GM12878 (cell line): ENCODE measurements around the gene RBBP8NL. TPM values are rescaled to one million over a fixed set of nuclear protein-coding genes. Genes with fewer than 3 reads are reported as not detected.

Experiments
- ATAC-seq: fragments of 200-7000 bp; cut with Tn5 transposase; 3 replicates; pipeline ENCODE4 v1.9.1; 2020; ENCODE audit warnings: mild to moderate bottlenecking, moderate library complexity
- BruUV-seq: library from RNA; stranded (reverse); fragments of 400-500 nt; replicated peaks from 2 replicates; lab custom pipeline; 2021; lab: Mats Ljungman, UMichigan
- CTCF ChIA-PET: fragments of 300-600 bp; sonication (Branson Sonifier 250); formaldehyde crosslinking; extraction: SDS; loops from one replicate; lab custom pipeline; 2021; ENCODE audit warnings: inconsistent platforms; lab: Yijun Ruan, JAX
- POLR2A ChIA-PET: fragments of 350-600 bp; formaldehyde crosslinking; extraction: SDS; loops from one replicate; lab custom pipeline; 2021; ENCODE audit warnings: inconsistent platforms; lab: Charles Lee
- RAD21 ChIA-PET: fragments of 300-600 bp; sonication (Branson Sonifier 250); formaldehyde crosslinking; loops from one replicate; lab custom pipeline; 2023; ENCODE audit warnings: antibody characterized with exemption; ENCODE audit not compliant: unreplicated experiment; lab: Charles Lee
- SMC1A ChIA-PET: fragments of 300-600 bp; sonication (Branson Sonifier 250); formaldehyde crosslinking; loops from one replicate; lab custom pipeline; 2023; ENCODE audit not compliant: unreplicated experiment, uncharacterized antibody; lab: Charles Lee
- DNase-seq: peaks from one replicate; pipeline ENCODE4 v3.0.0-alpha.2; 2011; ENCODE audit warnings: low read depth, low spot score
- FAIRE-seq: peaks from 3 replicates; lab custom pipeline; 2011; peaks lifted over from hg19 to GRCh38; lab: Jason Lieb, UNC
- H2AFZ ChIP-seq: 2 replicates; pipeline ENCODE4 v1.6.0; 2011; ENCODE audit warnings: low read depth, low read length, control low read depth; ENCODE audit not compliant: control insufficient read depth
- H3K27ac ChIP-seq: 2 replicates; pipeline ENCODE4 v1.5.1; 2011; ENCODE audit warnings: control low read depth; ENCODE audit not compliant: control insufficient read depth, insufficient read depth
- H3K27me3 ChIP-seq, 2 experiments: replicated peaks in 1 of 2; 2 replicates each; pipeline versions ENCODE4 v1.6.0 to v1.6.1; 2011; ENCODE audit warnings: low read length in 1 of 2; ENCODE audit not compliant: control insufficient read depth in 2 of 2, insufficient read depth in 2 of 2
- H3K36me3 ChIP-seq, 2 experiments: 2 replicates each; pipeline ENCODE4 v1.5.1; 2011; ENCODE audit warnings: low read length in 1 of 2; ENCODE audit not compliant: control insufficient read depth in 2 of 2, insufficient read depth in 2 of 2
- H3K4me1 ChIP-seq: 2 replicates; pipeline ENCODE4 v1.6.1; 2011; ENCODE audit warnings: mild to moderate bottlenecking, low read length, moderate library complexity, mixed read lengths; ENCODE audit not compliant: control insufficient read depth, insufficient read depth
- H3K4me2 ChIP-seq: 2 replicates; pipeline ENCODE4 v1.6.0; 2011; ENCODE audit warnings: control low read depth; ENCODE audit not compliant: control insufficient read depth, insufficient read depth
- H3K4me3 ChIP-seq: fragments of 200-600 bp; sonication (generic); 2 replicates; pipeline ENCODE4 v1.5.1; 2016
- H3K79me2 ChIP-seq: 2 replicates; pipeline ENCODE4 v1.6.0; 2011; ENCODE audit warnings: low read length; ENCODE audit not compliant: control insufficient read depth, insufficient read depth
- H3K9ac ChIP-seq: 2 replicates; pipeline ENCODE4 v1.8.0; 2011; ENCODE audit warnings: low read length, control low read depth, mixed read lengths; ENCODE audit not compliant: control insufficient read depth, insufficient read depth
- H3K9me3 ChIP-seq: replicated peaks from 3 replicates; pipeline ENCODE4 v1.5.1; 2011; ENCODE audit warnings: mild to moderate bottlenecking, low read length; ENCODE audit not compliant: control insufficient read depth, insufficient read depth
- H4K20me1 ChIP-seq: 2 replicates; pipeline ENCODE4 v1.6.0; 2011; ENCODE audit not compliant: control insufficient read depth, insufficient read depth
- JUNB ChIP-seq: IDR thresholded peaks from 2 replicates; pipeline ENCODE4 v1.6.1; 2016; ENCODE audit warnings: antibody characterized with exemption, mild to moderate bottlenecking
- MYC ChIP-seq: IDR thresholded peaks from 2 replicates; pipeline ENCODE4 v1.6.1; 2011; ENCODE audit warnings: mild to moderate bottlenecking, low read length, moderate library complexity, inconsistent platforms; ENCODE audit not compliant: insufficient read depth, insufficient replicate concordance, insufficient read length, severe bottlenecking
- NFYA ChIP-seq: IDR thresholded peaks from 2 replicates; pipeline ENCODE4 v1.6.1; 2011; ENCODE audit warnings: low read depth, mild to moderate bottlenecking, low read length, improper control_type of control experiment, borderline replicate concordance
- NR2F1 ChIP-seq: fragments of 450-650 bp; conservative IDR thresholded peaks from 2 replicates; pipeline ENCODE4 v1.6.1; 2017; ENCODE audit warnings: mild to moderate bottlenecking
- RAD21 ChIP-seq: IDR thresholded peaks from 2 replicates; pipeline ENCODE4 v1.6.1; 2011; ENCODE audit warnings: mild to moderate bottlenecking, low read depth, low read length, moderate library complexity; ENCODE audit not compliant: insufficient read depth
- SKIL ChIP-seq: fragments of 450-650 bp; IDR thresholded peaks from 2 replicates; pipeline ENCODE4 v1.6.1; 2017; ENCODE audit warnings: mild to moderate bottlenecking, low read depth, inconsistent platforms; ENCODE audit not compliant: poor library complexity, severe bottlenecking
- SMARCA5 ChIP-seq: fragments of 450-650 bp; IDR thresholded peaks from 2 replicates; pipeline ENCODE4 v1.6.1; 2017; ENCODE audit warnings: mild to moderate bottlenecking
- ZBED1 ChIP-seq: IDR thresholded peaks from 2 replicates; pipeline ENCODE4 v1.6.1; 2016; ENCODE audit warnings: borderline replicate concordance
- ZNF274 ChIP-seq: IDR thresholded peaks from one replicate; pipeline ENCODE4 v1.8.0; 2011; ENCODE audit not compliant: insufficient read length, insufficient read depth
- ZZZ3 ChIP-seq: IDR thresholded peaks from 2 replicates; pipeline ENCODE4 v1.6.1; 2011; ENCODE audit warnings: low read depth; ENCODE audit not compliant: control insufficient read depth, insufficient read length
- WGBS: methylation state at CpG from one replicate; pipeline ENCODE4 v1.1.6; 2016; ENCODE audit warnings: low lambda C conversion rate; ENCODE audit not compliant: insufficient replicate concordance, insufficient coverage; ENCODE audit errors: missing lambda C conversion rate; 5-methylcytosine and 5-hydroxymethylcytosine counted together
- in situ Hi-C: fragments of 300-500 bp; cut with MboI; formaldehyde crosslinking; loops from 9 replicates; pipeline ENCODE4 v1.14.3; 2018; ENCODE audit warnings: mixed read lengths
- intact Hi-C: fragments of 100-400 bp; cut with micrococcal nuclease; formaldehyde crosslinking; loops from one replicate; pipeline ENCODE4 v1.14.2; 2022; ENCODE audit not compliant: unreplicated experiment
- polyA plus RNA-seq, 11 experiments: library from polyadenylated mRNA; depleted of rRNA in 4 of 11; unstranded in 6 of 11; stranded (reverse) in 5 of 11; fragments of >200 nt; fragmentation: Nextera tagmentation in 4 of 11; fragmentation: Illumina TruSeq in 1 of 11; extraction: Ambion mirVana in 4 of 11; extraction: Trizol in 1 of 11; gene quantifications; 1 replicate in 1 of 11; 2 replicates in 10 of 11; pipeline versions ENCODE4 v1.2.1 to v1.2.3, GENCODE V29; 2011 to 2016; ENCODE audit warnings: inconsistent platforms in 2 of 11, missing spikeins in 2 of 11, low read depth in 1 of 11
- total RNA-seq, 4 experiments: library from RNA; depleted of rRNA in 3 of 4; stranded (reverse); fragments of >200 nt in 3 of 4; fragmentation: Illumina TruSeq in 1 of 4; extraction: Trizol in 1 of 4; gene quantifications; 2 replicates each; pipeline versions ENCODE4 v1.2.1 to v1.2.3, GENCODE V29; 2013 to 2021
- TF ChIP-seq, protein P1 (sequence below): fragments of 450-650 bp; IDR thresholded peaks from 2 replicates; pipeline ENCODE4 v1.6.1; 2017; ENCODE audit warnings: mild to moderate bottlenecking
- TF ChIP-seq, protein P2 (sequence below): fragments of 450-650 bp; IDR thresholded peaks from 2 replicates; pipeline ENCODE4 v1.6.1; 2016; ENCODE audit warnings: mild to moderate bottlenecking
- TF ChIP-seq, protein P3 (sequence below): fragments of 450-650 bp; IDR thresholded peaks from 2 replicates; pipeline ENCODE4 v1.6.1; 2017; ENCODE audit warnings: mild to moderate bottlenecking, moderate library complexity

Gene RBBP8NL
- total and polyA plus RNA-seq, 10 of the 15 experiments (the other 5 are each of a cell fraction or from before 2014, with no cell fraction given) = not detected

- intact Hi-C loops (no loop called here), in situ Hi-C loops (no loop called here)
- no peaks in the 10 kb centered on the region for H3K27me3 ChIP-seq
- no peak overlapping the region for H2AFZ ChIP-seq
- ChIA-PET SMC1A (no interaction called here), RAD21 (no interaction called here), CTCF (no interaction called here), POLR2A (no interaction called here)
- H3K4me3 ChIP-seq = no peak overlapping the region
- H3K9me3 ChIP-seq = no peaks in the 10 kb centered on the region
- WGBS = 46% methylated on average over 25 of the region's 25 CpGs
- TF ChIP-seq ZZZ3 (no peak), JUNB (no peak), RAD21 (no peak), ZBED1 (no peak), NFYA (no peak), SKIL (no peak), SMARCA5 (no peak), NR2F1 (no peak), ZNF274 (no peak), MYC (no peak)
- TF ChIP-seq, protein P1, sequence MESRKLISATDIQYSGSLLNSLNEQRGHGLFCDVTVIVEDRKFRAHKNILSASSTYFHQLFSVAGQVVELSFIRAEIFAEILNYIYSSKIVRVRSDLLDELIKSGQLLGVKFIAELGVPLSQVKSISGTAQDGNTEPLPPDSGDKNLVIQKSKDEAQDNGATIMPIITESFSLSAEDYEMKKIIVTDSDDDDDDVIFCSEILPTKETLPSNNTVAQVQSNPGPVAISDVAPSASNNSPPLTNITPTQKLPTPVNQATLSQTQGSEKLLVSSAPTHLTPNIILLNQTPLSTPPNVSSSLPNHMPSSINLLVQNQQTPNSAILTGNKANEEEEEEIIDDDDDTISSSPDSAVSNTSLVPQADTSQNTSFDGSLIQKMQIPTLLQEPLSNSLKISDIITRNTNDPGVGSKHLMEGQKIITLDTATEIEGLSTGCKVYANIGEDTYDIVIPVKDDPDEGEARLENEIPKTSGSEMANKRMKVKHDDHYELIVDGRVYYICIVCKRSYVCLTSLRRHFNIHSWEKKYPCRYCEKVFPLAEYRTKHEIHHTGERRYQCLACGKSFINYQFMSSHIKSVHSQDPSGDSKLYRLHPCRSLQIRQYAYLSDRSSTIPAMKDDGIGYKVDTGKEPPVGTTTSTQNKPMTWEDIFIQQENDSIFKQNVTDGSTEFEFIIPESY = no peak
- TF ChIP-seq, protein P2, sequence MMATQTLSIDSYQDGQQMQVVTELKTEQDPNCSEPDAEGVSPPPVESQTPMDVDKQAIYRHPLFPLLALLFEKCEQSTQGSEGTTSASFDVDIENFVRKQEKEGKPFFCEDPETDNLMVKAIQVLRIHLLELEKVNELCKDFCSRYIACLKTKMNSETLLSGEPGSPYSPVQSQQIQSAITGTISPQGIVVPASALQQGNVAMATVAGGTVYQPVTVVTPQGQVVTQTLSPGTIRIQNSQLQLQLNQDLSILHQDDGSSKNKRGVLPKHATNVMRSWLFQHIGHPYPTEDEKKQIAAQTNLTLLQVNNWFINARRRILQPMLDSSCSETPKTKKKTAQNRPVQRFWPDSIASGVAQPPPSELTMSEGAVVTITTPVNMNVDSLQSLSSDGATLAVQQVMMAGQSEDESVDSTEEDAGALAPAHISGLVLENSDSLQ = no peak
- TF ChIP-seq, protein P3, sequence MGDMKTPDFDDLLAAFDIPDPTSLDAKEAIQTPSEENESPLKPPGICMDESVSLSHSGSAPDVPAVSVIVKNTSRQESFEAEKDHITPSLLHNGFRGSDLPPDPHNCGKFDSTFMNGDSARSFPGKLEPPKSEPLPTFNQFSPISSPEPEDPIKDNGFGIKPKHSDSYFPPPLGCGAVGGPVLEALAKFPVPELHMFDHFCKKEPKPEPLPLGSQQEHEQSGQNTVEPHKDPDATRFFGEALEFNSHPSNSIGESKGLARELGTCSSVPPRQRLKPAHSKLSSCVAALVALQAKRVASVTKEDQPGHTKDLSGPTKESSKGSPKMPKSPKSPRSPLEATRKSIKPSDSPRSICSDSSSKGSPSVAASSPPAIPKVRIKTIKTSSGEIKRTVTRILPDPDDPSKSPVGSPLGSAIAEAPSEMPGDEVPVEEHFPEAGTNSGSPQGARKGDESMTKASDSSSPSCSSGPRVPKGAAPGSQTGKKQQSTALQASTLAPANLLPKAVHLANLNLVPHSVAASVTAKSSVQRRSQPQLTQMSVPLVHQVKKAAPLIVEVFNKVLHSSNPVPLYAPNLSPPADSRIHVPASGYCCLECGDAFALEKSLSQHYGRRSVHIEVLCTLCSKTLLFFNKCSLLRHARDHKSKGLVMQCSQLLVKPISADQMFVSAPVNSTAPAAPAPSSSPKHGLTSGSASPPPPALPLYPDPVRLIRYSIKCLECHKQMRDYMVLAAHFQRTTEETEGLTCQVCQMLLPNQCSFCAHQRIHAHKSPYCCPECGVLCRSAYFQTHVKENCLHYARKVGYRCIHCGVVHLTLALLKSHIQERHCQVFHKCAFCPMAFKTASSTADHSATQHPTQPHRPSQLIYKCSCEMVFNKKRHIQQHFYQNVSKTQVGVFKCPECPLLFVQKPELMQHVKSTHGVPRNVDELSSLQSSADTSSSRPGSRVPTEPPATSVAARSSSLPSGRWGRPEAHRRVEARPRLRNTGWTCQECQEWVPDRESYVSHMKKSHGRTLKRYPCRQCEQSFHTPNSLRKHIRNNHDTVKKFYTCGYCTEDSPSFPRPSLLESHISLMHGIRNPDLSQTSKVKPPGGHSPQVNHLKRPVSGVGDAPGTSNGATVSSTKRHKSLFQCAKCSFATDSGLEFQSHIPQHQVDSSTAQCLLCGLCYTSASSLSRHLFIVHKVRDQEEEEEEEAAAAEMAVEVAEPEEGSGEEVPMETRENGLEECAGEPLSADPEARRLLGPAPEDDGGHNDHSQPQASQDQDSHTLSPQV = no peak
- H3K4me1 ChIP-seq = no peaks in the 10 kb centered on the region
- H4K20me1 ChIP-seq = no peaks in the 10 kb centered on the region
- H3K4me2 ChIP-seq = no peak overlapping the region
- H3K79me2 ChIP-seq = no peaks in the 10 kb centered on the region
- BruUV-seq = no TSS peak
- no peak for FAIRE-seq
- ATAC-seq = no peak
- H3K27ac ChIP-seq = no peak overlapping the region
- DNase-seq = no peak
- no peak overlapping the region for H3K9ac ChIP-seq
- H3K36me3 ChIP-seq = no peaks in the 10 kb centered on the region
Observed at GRCh38 chr20:62463651-62464424, 36.5 kb upstream of the RBBP8NL start.
